ENCODE results near the gene SEMA3D.
A peak's percentile ranks its signal among the peaks of the same experiment; 100 is the strongest.

The SEMA3D gene

GRCh38 chr7:85186521-85187241, at the start of gene SEMA3D:
Gene SEMA3D (minus strand): TSS chr7:85187056. CDS start chr7:85121891, 65,165 bp downstream.
- peak; percentile 42 for DNase-seq

- DNase-seq, result no peak
Measured at GRCh38 chr7:85234730-85235129, 47.9 kb upstream of the SEMA3D start.

GRCh38 chr7:85232068-85232467, 45.2 kb upstream of the SEMA3D start:
- DNase-seq, result no peak

- no peak for DNase-seq
Measured at GRCh38 chr7:85230623-85231022, 43.8 kb upstream of the SEMA3D start.

GRCh38 chr7:85229544-85229943, 42.7 kb upstream of the SEMA3D start:
- no peak for DNase-seq

GRCh38 chr7:85226361-85227085, 39.7 kb upstream of the SEMA3D start:
- DNase-seq, result no peak

GRCh38 chr7:85224171-85224570, 37.3 kb upstream of the SEMA3D start:
- no peak for DNase-seq

- no peak for DNase-seq
Measured at GRCh38 chr7:85222522-85222921, 35.7 kb upstream of the SEMA3D start.

GRCh38 chr7:85221796-85222195, 34.9 kb upstream of the SEMA3D start:
- DNase-seq, result no peak

- no peak for DNase-seq
Measured at GRCh38 chr7:85220651-85221050, 33.8 kb upstream of the SEMA3D start.

- no peak for DNase-seq
Measured at GRCh38 chr7:85220023-85220422, 33.2 kb upstream of the SEMA3D start.

- no peak for DNase-seq
Measured at GRCh38 chr7:85217085-85217484, 30.2 kb upstream of the SEMA3D start.

GRCh38 chr7:85215098-85215497, 28.2 kb upstream of the SEMA3D start:
- DNase-seq, result no peak

GRCh38 chr7:85213500-85213899, 26.6 kb upstream of the SEMA3D start:
- DNase-seq, result no peak

- DNase-seq, result no peak
Measured at GRCh38 chr7:85205754-85206153, 18.9 kb upstream of the SEMA3D start.

GRCh38 chr7:85204496-85204895, 17.6 kb upstream of the SEMA3D start:
- DNase-seq, result no peak

GRCh38 chr7:85204061-85204460, 17.2 kb upstream of the SEMA3D start:
- DNase-seq, result no peak

GRCh38 chr7:85201209-85201608, 14.4 kb upstream of the SEMA3D start:
- no peak for DNase-seq

- DNase-seq, result no peak
Measured at GRCh38 chr7:85196696-85197095, 9.8 kb upstream of the SEMA3D start.

- no peak for DNase-seq
Measured at GRCh38 chr7:85191383-85191782, 4.5 kb upstream of the SEMA3D start.

- DNase-seq, result no peak
Measured at GRCh38 chr7:85186083-85186520, 754 bp downstream of the SEMA3D start.

GRCh38 chr7:85185424-85186082, 1.3 kb downstream of the SEMA3D start:
- DNase-seq, result peak; percentile 10

GRCh38 chr7:85184599-85185423, 2.0 kb downstream of the SEMA3D start:
- DNase-seq, result no peak

All from NCI-H446 treated with DMSO at 0.1 percent for 48 hours (cell line).